Measurements from ENCODE around the gene FBXO21. TPM values are rescaled to one million over a fixed set of nuclear protein-coding genes. Genes with fewer than 3 reads are reported as not detected.
"Not testable (repeated sequence)": the region's sequence is repeated elsewhere in the genome, so short reads cannot be mapped to it uniquely, and the experiment has no call there.

FBXO21 gene
- polyA plus RNA-seq, 1 donor = 32.0 TPM

GRCh38 chr12:117220947-117221346, 30.7 kb upstream of the FBXO21 start:
- H3K36me3 ChIP-seq (ENCODE audit: control insufficient read depth, insufficient read depth, low read length); H3K27me3 ChIP-seq (ENCODE audit: control insufficient read depth, insufficient read depth, low read length); H3K4me1 ChIP-seq (ENCODE audit: control insufficient read depth, insufficient read depth, low read length); H3K27ac ChIP-seq (ENCODE audit: low read length); DNase-seq; H3K9me3 ChIP-seq (ENCODE audit: control insufficient read depth, low read depth, low read length); H3K4me3 ChIP-seq (ENCODE audit: low read length): not testable (repeated sequence)
- 75% methylated on average over 1 of the region's 5 CpGs for WGBS (ENCODE audit: insufficient coverage, low lambda C conversion rate)

- Histone ChIP-seq H3K27ac (ENCODE audit: low read length) (no peak overlapping the region), H3K4me3 (ENCODE audit: low read length) (no peak overlapping the region), H3K36me3 (ENCODE audit: control insufficient read depth, insufficient read depth, low read length) (no peaks in the 10 kb centered on the region), H3K9me3 (ENCODE audit: control insufficient read depth, low read depth, low read length) (no peaks in the 10 kb centered on the region), H3K27me3 (ENCODE audit: control insufficient read depth, insufficient read depth, low read length) (peaks cover 11% of the 10 kb centered on the region), H3K4me1 (ENCODE audit: control insufficient read depth, insufficient read depth, low read length) (no peaks in the 10 kb centered on the region)
- WGBS (ENCODE audit: insufficient coverage, low lambda C conversion rate) = no CpG with 5 or more reads among the region's 7 CpGs
- DNase-seq = no peak
Measured at GRCh38 chr12:117218149-117218548, 27.9 kb upstream of the FBXO21 start.

DNA sequence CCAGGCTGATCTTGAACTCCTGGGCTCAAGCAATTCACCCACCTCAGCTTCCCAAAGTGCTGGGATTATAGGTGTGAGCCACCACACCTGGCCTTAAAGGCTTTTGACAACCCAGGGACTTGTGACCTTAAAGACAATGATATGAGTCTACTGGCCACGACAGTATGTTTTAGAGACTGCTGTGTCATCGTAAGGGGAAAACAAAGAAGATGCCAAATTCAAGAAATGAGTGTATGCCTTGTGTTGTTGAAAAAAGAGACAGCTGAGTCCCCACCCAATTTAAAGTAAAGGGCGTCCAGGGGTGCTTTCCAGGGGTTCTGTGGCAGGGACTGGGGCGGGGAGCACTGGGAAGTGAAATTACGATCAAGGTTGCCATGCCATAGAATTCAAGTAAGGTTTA, 26.4 kb upstream of the FBXO21 start:
- H3K36me3 ChIP-seq (ENCODE audit: control insufficient read depth, insufficient read depth, low read length) = no peaks in the 10 kb centered on the region
- H3K4me1 ChIP-seq (ENCODE audit: control insufficient read depth, insufficient read depth, low read length) = no peaks in the 10 kb centered on the region
- WGBS (ENCODE audit: insufficient coverage, low lambda C conversion rate) = 100% methylated on average over 1 of the region's 5 CpGs
- no peak for DNase-seq
- no peak overlapping the region for H3K27ac ChIP-seq (ENCODE audit: low read length)
- H3K4me3 ChIP-seq (ENCODE audit: low read length) = no peak overlapping the region
- no peaks in the 10 kb centered on the region for H3K9me3 ChIP-seq (ENCODE audit: control insufficient read depth, low read depth, low read length)
- peaks cover 11% of the 10 kb centered on the region for H3K27me3 ChIP-seq (ENCODE audit: control insufficient read depth, insufficient read depth, low read length)

GRCh38 chr12:117214797-117215196, 24.5 kb upstream of the FBXO21 start:
- Histone ChIP-seq H3K27ac (ENCODE audit: low read length) (no peak overlapping the region), H3K4me3 (ENCODE audit: low read length) (no peak overlapping the region), H3K27me3 (ENCODE audit: control insufficient read depth, insufficient read depth, low read length) (peaks cover 6% of the 10 kb centered on the region), H3K36me3 (ENCODE audit: control insufficient read depth, insufficient read depth, low read length) (no peaks in the 10 kb centered on the region), H3K9me3 (ENCODE audit: control insufficient read depth, low read depth, low read length) (no peaks in the 10 kb centered on the region), H3K4me1 (ENCODE audit: control insufficient read depth, insufficient read depth, low read length) (no peaks in the 10 kb centered on the region)
- DNase-seq = no peak
- WGBS (ENCODE audit: insufficient coverage, low lambda C conversion rate) = no CpG with 5 or more reads among the region's 10 CpGs

GRCh38 chr12:117213295-117213808, 23.1 kb upstream of the FBXO21 start:
- WGBS (ENCODE audit: insufficient coverage, low lambda C conversion rate) = no CpG with 5 or more reads among the region's 2 CpGs
- DNase-seq = no peak

GRCh38 chr12:117212563-117213190, 22.4 kb upstream of the FBXO21 start:
- no peak overlapping the region for H3K27ac ChIP-seq (ENCODE audit: low read length)
- no peaks in the 10 kb centered on the region for H3K4me1 ChIP-seq (ENCODE audit: control insufficient read depth, insufficient read depth, low read length)
- peaks cover 6% of the 10 kb centered on the region for H3K27me3 ChIP-seq (ENCODE audit: control insufficient read depth, insufficient read depth, low read length)
- H3K36me3 ChIP-seq (ENCODE audit: control insufficient read depth, insufficient read depth, low read length) = no peaks in the 10 kb centered on the region
- H3K9me3 ChIP-seq (ENCODE audit: control insufficient read depth, low read depth, low read length) = no peaks in the 10 kb centered on the region
- DNase-seq = peak; percentile 16 to 35
- 17% methylated on average over 1 of the region's 7 CpGs for WGBS (ENCODE audit: insufficient coverage, low lambda C conversion rate)
- H3K4me3 ChIP-seq (ENCODE audit: low read length) = no peak overlapping the region

More at GRCh38 chr12:117213295-117213808, 23.1 kb upstream of the FBXO21 start:
- H3K27me3 ChIP-seq (ENCODE audit: control insufficient read depth, insufficient read depth, low read length) = peaks cover 6% of the 10 kb centered on the region
- no peak overlapping the region for H3K27ac ChIP-seq (ENCODE audit: low read length)
- H3K4me3 ChIP-seq (ENCODE audit: low read length) = no peak overlapping the region
- H3K9me3 ChIP-seq (ENCODE audit: control insufficient read depth, low read depth, low read length) = no peaks in the 10 kb centered on the region
- H3K4me1 ChIP-seq (ENCODE audit: control insufficient read depth, insufficient read depth, low read length) = no peaks in the 10 kb centered on the region
- no peaks in the 10 kb centered on the region for H3K36me3 ChIP-seq (ENCODE audit: control insufficient read depth, insufficient read depth, low read length)

DNA sequence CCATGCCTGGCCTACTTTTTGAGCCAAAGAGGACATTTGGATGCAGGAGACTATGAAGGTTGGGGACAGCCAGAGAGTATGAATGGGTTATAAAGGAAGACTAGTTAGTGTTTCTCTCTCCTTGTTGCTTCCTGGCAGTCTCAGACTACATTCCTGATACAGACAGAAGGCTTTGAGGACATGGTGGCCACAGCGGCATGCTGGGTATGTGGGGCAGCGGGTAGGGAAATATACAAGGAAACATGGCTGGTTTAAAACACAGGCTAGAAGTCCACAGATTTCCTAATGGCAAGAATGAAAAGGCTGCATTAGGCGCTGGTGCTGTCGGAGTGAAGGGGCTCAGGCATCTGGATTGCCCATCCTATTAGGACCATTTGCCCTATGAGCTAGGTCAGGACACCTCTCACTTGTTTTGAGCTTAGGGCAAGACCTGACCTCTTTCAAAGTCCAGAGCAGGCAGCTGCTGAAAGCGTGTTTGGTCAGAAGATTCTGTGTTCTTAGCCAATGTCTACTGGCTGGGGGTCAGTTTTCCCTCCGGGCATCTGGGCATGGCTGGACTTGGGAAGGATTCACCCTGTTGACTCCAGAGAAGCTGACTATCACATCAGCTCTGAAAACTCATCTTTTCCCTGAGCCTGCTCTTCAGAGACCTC, 20.1 kb upstream of the FBXO21 start:
- Histone ChIP-seq H3K27ac (ENCODE audit: low read length) (no peak overlapping the region), H3K27me3 (ENCODE audit: control insufficient read depth, insufficient read depth, low read length) (peaks cover 8% of the 10 kb centered on the region), H3K36me3 (ENCODE audit: control insufficient read depth, insufficient read depth, low read length) (no peaks in the 10 kb centered on the region), H3K4me3 (ENCODE audit: low read length) (no peak overlapping the region), H3K9me3 (ENCODE audit: control insufficient read depth, low read depth, low read length) (no peaks in the 10 kb centered on the region), H3K4me1 (ENCODE audit: control insufficient read depth, insufficient read depth, low read length) (no peaks in the 10 kb centered on the region)
- no peak for DNase-seq
- no CpG with 5 or more reads among the region's 6 CpGs for WGBS (ENCODE audit: insufficient coverage, low lambda C conversion rate)

DNA sequence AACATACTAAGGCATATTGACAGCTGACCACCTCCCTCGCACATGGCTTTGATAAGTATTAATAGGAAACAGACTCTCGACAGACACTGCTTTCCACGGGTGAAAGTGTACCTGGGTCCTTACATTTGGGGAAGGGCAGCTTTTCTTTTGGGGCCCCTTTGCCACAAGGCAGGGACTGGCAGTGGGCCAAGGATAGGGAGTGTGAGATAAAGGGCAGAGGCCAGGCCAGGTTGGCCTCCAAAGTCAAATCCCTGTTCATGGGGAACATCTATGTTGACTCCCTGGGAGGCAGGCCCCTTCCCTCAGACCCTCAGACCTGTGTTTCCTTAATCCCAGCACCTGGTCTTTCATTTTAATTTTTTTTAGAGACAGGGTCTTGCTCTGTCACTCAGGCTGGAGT, 19.4 kb upstream of the FBXO21 start:
- no peak for DNase-seq
- Histone ChIP-seq H3K27ac (ENCODE audit: low read length) (no peak overlapping the region), H3K27me3 (ENCODE audit: control insufficient read depth, insufficient read depth, low read length) (peaks cover 3% of the 10 kb centered on the region), H3K9me3 (ENCODE audit: control insufficient read depth, low read depth, low read length) (no peaks in the 10 kb centered on the region), H3K4me3 (ENCODE audit: low read length) (no peak overlapping the region), H3K36me3 (ENCODE audit: control insufficient read depth, insufficient read depth, low read length) (no peaks in the 10 kb centered on the region), H3K4me1 (ENCODE audit: control insufficient read depth, insufficient read depth, low read length) (no peaks in the 10 kb centered on the region)
- WGBS (ENCODE audit: insufficient coverage, low lambda C conversion rate) = no CpG with 5 or more reads among the region's 3 CpGs

GRCh38 chr12:117208811-117209455, 18.7 kb upstream of the FBXO21 start:
- Histone ChIP-seq H3K27me3 (ENCODE audit: control insufficient read depth, insufficient read depth, low read length) (peaks cover 2% of the 10 kb centered on the region), H3K36me3 (ENCODE audit: control insufficient read depth, insufficient read depth, low read length) (no peaks in the 10 kb centered on the region), H3K4me3 (ENCODE audit: low read length) (no peak overlapping the region), H3K9me3 (ENCODE audit: control insufficient read depth, low read depth, low read length) (no peaks in the 10 kb centered on the region), H3K4me1 (ENCODE audit: control insufficient read depth, insufficient read depth, low read length) (no peaks in the 10 kb centered on the region), H3K27ac (ENCODE audit: low read length) (no peak overlapping the region)
- no peak for DNase-seq
- no CpG with 5 or more reads among the region's 13 CpGs for WGBS (ENCODE audit: insufficient coverage, low lambda C conversion rate)

GRCh38 chr12:117208206-117208605, 17.9 kb upstream of the FBXO21 start:
- Histone ChIP-seq H3K27me3 (ENCODE audit: control insufficient read depth, insufficient read depth, low read length) (peaks cover 2% of the 10 kb centered on the region), H3K36me3 (ENCODE audit: control insufficient read depth, insufficient read depth, low read length) (no peaks in the 10 kb centered on the region), H3K4me3 (ENCODE audit: low read length) (no peak overlapping the region), H3K9me3 (ENCODE audit: control insufficient read depth, low read depth, low read length) (no peaks in the 10 kb centered on the region), H3K27ac (ENCODE audit: low read length) (no peak overlapping the region), H3K4me1 (ENCODE audit: control insufficient read depth, insufficient read depth, low read length) (no peaks in the 10 kb centered on the region)
- WGBS (ENCODE audit: insufficient coverage, low lambda C conversion rate) = no CpG with 5 or more reads among the region's 16 CpGs
- DNase-seq = no peak

Data from large intestine (tissue), 3 donors.